Measurements from ENCODE around the gene RNF17.

The RNF17 gene

GRCh38 chr13:24897293-24897692, 133.3 kb downstream of the RNF17 start:
- no peak for DNase-seq

- DNase-seq, result no peak
These were observed 135.6 kb downstream of the RNF17 start for GRCh38 chr13:24899601-24900000.

- DNase-seq, result no peak
These were observed 136.5 kb downstream of the RNF17 start for GRCh38 chr13:24900507-24900906.

GRCh38 chr13:24905242-24905641, 141.3 kb downstream of the RNF17 start:
- no peak for DNase-seq

- no peak for DNase-seq
These were observed 142.3 kb downstream of the RNF17 start for GRCh38 chr13:24906268-24906667.

- no peak for DNase-seq
These were observed 146.6 kb downstream of the RNF17 start for GRCh38 chr13:24910502-24911132.

- DNase-seq, result peak in 1 of 5 experiments; percentile 29
These were observed 147.4 kb downstream of the RNF17 start for GRCh38 chr13:24911133-24911908.

GRCh38 chr13:24916464-24916863, 152.5 kb downstream of the RNF17 start:
- no peak for DNase-seq

- no peak for DNase-seq
These were observed 157.0 kb downstream of the RNF17 start for GRCh38 chr13:24921003-24921402.

GRCh38 chr13:24921881-24922280, 157.9 kb downstream of the RNF17 start:
- no peak for DNase-seq

GRCh38 chr13:24922387-24922744, 158.4 kb downstream of the RNF17 start:
- peak in 1 of 5 experiments; percentile 9 for DNase-seq

- peak; percentile 81 to 98 (median 90) for DNase-seq
These were observed 159.0 kb downstream of the RNF17 start for GRCh38 chr13:24922745-24923591.

- no peak for DNase-seq
These were observed 161.6 kb downstream of the RNF17 start for GRCh38 chr13:24925318-24926231.

GRCh38 chr13:24927810-24928404, 163.9 kb downstream of the RNF17 start:
- DNase-seq, result no peak

- no peak for DNase-seq
These were observed 165.2 kb downstream of the RNF17 start for GRCh38 chr13:24929196-24929595.

Data from T-helper 2 cell (primary cell).